ENCODE results near the gene KCNK15.

DNA sequence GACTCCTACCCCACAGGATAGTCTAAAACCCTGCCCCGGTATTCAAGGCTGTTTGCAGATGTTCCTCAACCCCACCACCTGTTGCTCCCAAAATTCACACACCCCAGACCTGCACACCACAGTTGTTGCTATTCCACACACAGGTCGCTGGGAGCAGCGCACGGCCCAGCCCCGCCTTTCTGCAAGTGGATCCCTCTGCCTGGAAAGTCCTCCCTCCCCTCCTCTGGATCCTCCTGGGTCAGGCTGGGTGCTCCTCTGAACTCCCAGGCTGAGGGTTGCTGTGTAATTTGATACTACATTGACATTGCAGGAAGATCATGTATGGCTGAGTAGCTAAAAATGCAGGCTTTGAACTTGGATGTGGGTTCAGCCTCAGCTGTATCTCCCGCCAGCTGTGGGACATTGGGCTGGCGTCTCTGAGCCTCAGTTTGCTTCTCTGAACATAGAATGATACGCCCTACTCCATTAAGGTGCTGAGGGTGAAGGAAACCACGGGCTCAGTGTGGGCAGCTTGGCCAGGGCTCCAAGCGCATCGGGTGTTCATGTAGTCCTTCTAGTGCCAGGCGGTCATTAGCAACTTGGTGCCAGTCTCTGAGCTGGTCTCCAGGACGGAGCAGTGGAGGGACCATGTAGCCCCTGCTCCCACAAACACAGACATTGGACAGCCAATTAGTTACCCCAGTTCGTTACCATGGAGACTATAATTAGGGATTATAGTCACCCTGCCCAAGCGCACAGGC is 44.4 kb upstream of the KCNK15 start:
- TF ChIP-seq, protein P1, sequence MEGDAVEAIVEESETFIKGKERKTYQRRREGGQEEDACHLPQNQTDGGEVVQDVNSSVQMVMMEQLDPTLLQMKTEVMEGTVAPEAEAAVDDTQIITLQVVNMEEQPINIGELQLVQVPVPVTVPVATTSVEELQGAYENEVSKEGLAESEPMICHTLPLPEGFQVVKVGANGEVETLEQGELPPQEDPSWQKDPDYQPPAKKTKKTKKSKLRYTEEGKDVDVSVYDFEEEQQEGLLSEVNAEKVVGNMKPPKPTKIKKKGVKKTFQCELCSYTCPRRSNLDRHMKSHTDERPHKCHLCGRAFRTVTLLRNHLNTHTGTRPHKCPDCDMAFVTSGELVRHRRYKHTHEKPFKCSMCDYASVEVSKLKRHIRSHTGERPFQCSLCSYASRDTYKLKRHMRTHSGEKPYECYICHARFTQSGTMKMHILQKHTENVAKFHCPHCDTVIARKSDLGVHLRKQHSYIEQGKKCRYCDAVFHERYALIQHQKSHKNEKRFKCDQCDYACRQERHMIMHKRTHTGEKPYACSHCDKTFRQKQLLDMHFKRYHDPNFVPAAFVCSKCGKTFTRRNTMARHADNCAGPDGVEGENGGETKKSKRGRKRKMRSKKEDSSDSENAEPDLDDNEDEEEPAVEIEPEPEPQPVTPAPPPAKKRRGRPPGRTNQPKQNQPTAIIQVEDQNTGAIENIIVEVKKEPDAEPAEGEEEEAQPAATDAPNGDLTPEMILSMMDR (IDR thresholded peaks at IDR 0.05), result no peak
- TF ChIP-seq EZH2 (IDR thresholded peaks at IDR 0.05; ENCODE audit: borderline replicate concordance, insufficient read depth, low read depth, low read length, poor library complexity, severe bottlenecking), result no peak
